ENCODE results near the gene PRDX2. TPM values are rescaled to one million over a fixed set of nuclear protein-coding genes. Genes with fewer than 3 reads are reported as not detected.
A peak's percentile ranks its signal among the peaks of the same experiment; 100 is the strongest.

PRDX2 gene
- total and polyA plus RNA-seq, 9 donors: 143 to 191 (median 174) TPM

- H3K36me3 ChIP-seq (ENCODE audit: control insufficient read depth, insufficient read depth, low read length): no peaks in the 10 kb centered on the region
- DNase-seq: no peak
- peak overlapping the region; percentile 90 for H3K27ac ChIP-seq (ENCODE audit: low read length)
- WGBS (ENCODE audit: insufficient coverage): 83% methylated on average over 4 of the region's 10 CpGs
- H3K27me3 ChIP-seq (ENCODE audit: control insufficient read depth, insufficient read depth, low read length): no peaks in the 10 kb centered on the region
- no peaks in the 10 kb centered on the region for H3K9me3 ChIP-seq (replicated peaks; ENCODE audit: control insufficient read depth, low read depth, low read length)
- H3K4me1 ChIP-seq (ENCODE audit: control insufficient read depth, insufficient read depth, low read length): peaks cover 80% of the 10 kb centered on the region
- no peak overlapping the region for H3K4me3 ChIP-seq (ENCODE audit: low read length)
These were observed 14.1 kb downstream of the PRDX2 start for GRCh38 chr19:12787458-12787857.

DNA sequence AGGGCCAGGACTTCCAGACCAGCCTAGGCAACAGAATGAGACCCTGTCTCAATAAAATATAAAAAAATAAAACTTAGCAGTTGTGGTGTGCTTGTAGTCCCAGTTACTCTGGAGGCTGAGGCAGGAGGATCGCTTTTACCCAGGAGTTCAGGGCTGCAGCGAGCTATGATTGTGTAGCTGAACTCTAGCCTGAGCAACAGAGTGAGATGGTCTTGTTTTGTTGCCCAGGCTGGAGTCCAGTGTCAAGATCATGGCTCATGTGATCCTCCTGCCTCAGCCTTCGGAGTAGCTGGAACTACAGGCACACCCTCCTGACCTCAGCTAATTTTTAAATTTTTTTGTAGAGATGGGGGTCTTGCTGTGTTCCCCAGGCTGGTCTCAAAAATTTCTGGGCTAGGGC lies 14.6 kb downstream of the PRDX2 start:
- H3K4me1 ChIP-seq (ENCODE audit: control insufficient read depth, insufficient read depth, low read length): peaks cover 85% of the 10 kb centered on the region
- no peak for DNase-seq
- H3K4me3 ChIP-seq (ENCODE audit: low read length): no peak overlapping the region

GRCh38 chr19:12786141-12786870 lies 15.3 kb downstream of the PRDX2 start:
- peaks cover 88% of the 10 kb centered on the region for H3K4me1 ChIP-seq (ENCODE audit: control insufficient read depth, insufficient read depth, low read length)
- WGBS (ENCODE audit: insufficient coverage): 53% methylated on average over 9 of the region's 18 CpGs
- no peaks in the 10 kb centered on the region for H3K27me3 ChIP-seq (ENCODE audit: control insufficient read depth, insufficient read depth, low read length)
- peak; percentile 81 for DNase-seq
- H3K9me3 ChIP-seq (replicated peaks; ENCODE audit: control insufficient read depth, low read depth, low read length): no peaks in the 10 kb centered on the region
- no peak overlapping the region for H3K4me3 ChIP-seq (ENCODE audit: low read length)
- H3K27ac ChIP-seq (ENCODE audit: low read length): peak overlapping the region; percentile 90
- H3K36me3 ChIP-seq (ENCODE audit: control insufficient read depth, insufficient read depth, low read length): no peaks in the 10 kb centered on the region

More for the DNA sequence above, 14.6 kb downstream of the PRDX2 start:
- WGBS (ENCODE audit: insufficient coverage): 100% methylated on average over 2 of the region's 3 CpGs
- Histone ChIP-seq H3K27ac (ENCODE audit: low read length) (peak overlapping the region; percentile 90), H3K27me3 (ENCODE audit: control insufficient read depth, insufficient read depth, low read length) (no peaks in the 10 kb centered on the region), H3K36me3 (ENCODE audit: control insufficient read depth, insufficient read depth, low read length) (no peaks in the 10 kb centered on the region), H3K9me3 (replicated peaks; ENCODE audit: control insufficient read depth, low read depth, low read length) (no peaks in the 10 kb centered on the region)

GRCh38 chr19:12785431-12786031 lies 16.1 kb downstream of the PRDX2 start:
- DNase-seq: no peak
- peaks cover 82% of the 10 kb centered on the region for H3K4me1 ChIP-seq (ENCODE audit: control insufficient read depth, insufficient read depth, low read length)
- no peaks in the 10 kb centered on the region for H3K27me3 ChIP-seq (ENCODE audit: control insufficient read depth, insufficient read depth, low read length)
- no peak overlapping the region for H3K4me3 ChIP-seq (ENCODE audit: low read length)
- 62% methylated on average over 4 of the region's 4 CpGs for WGBS (ENCODE audit: insufficient coverage)
- peak overlapping the region; percentile 90 for H3K27ac ChIP-seq (ENCODE audit: low read length)
- no peaks in the 10 kb centered on the region for H3K36me3 ChIP-seq (ENCODE audit: control insufficient read depth, insufficient read depth, low read length)
- no peaks in the 10 kb centered on the region for H3K9me3 ChIP-seq (replicated peaks; ENCODE audit: control insufficient read depth, low read depth, low read length)

DNA sequence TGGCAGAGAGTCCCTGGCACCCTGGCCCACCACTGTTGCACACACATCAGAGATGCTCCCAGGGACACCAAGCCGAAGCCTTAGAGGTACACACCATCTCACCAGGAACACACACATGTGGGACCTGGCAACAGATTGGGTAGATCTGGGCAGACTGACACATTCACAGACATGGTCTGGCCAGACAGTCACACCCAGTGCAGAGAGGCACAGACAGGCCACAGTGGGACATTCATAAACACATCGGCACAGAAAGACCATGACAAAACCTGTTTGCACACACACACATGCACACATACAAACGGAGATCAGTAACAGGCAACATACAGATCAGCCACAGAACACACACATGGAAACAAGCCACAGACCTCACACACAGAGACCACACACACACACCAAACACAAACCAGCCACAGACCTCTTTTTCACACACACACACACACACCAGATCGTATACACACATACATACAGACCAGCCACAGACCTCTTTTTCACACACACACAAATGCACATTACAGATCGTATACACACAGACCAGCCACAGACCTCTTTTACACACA lies 16.6 kb downstream of the PRDX2 start:
- Histone ChIP-seq H3K27me3 (ENCODE audit: control insufficient read depth, insufficient read depth, low read length) (no peaks in the 10 kb centered on the region), H3K36me3 (ENCODE audit: control insufficient read depth, insufficient read depth, low read length) (no peaks in the 10 kb centered on the region), H3K27ac (ENCODE audit: low read length) (peak overlapping the region; percentile 90), H3K4me1 (ENCODE audit: control insufficient read depth, insufficient read depth, low read length) (peaks cover 79% of the 10 kb centered on the region), H3K4me3 (ENCODE audit: low read length) (no peak overlapping the region), H3K9me3 (replicated peaks; ENCODE audit: control insufficient read depth, low read depth, low read length) (no peaks in the 10 kb centered on the region)
- WGBS (ENCODE audit: insufficient coverage): 29% methylated on average over 5 of the region's 5 CpGs
- peak; percentile 71 for DNase-seq

DNA sequence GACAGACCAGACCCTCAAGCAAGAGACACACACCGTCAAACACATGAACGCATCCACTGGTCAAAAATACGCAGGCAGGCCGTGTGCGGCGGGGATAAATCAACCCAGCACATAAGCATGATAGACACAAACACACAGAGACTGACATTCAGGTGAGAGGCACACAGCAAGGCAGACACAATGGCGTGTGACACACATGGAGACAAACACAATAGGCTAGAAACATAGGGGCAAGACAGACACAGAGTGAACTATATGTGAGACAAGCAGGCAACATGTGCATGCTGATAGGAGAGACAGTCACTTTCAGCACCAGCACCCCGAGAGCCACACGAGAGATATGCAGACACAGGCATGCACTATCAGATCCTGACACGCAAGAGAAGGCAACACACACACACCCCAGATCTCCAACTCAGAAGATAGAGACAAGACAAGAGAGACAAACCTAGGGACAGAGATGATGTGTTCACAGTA lies 17.2 kb downstream of the PRDX2 start:
- no peaks in the 10 kb centered on the region for H3K27me3 ChIP-seq (ENCODE audit: control insufficient read depth, insufficient read depth, low read length)
- no peak overlapping the region for H3K4me3 ChIP-seq (ENCODE audit: low read length)
- peak overlapping the region; percentile 90 for H3K27ac ChIP-seq (ENCODE audit: low read length)
- no peaks in the 10 kb centered on the region for H3K9me3 ChIP-seq (replicated peaks; ENCODE audit: control insufficient read depth, low read depth, low read length)
- WGBS (ENCODE audit: insufficient coverage): 60% methylated on average over 1 of the region's 10 CpGs
- H3K4me1 ChIP-seq (ENCODE audit: control insufficient read depth, insufficient read depth, low read length): peaks cover 81% of the 10 kb centered on the region
- no peaks in the 10 kb centered on the region for H3K36me3 ChIP-seq (ENCODE audit: control insufficient read depth, insufficient read depth, low read length)
- no peak for DNase-seq

GRCh38 chr19:12783849-12784393 lies 17.7 kb downstream of the PRDX2 start:
- Histone ChIP-seq H3K27ac (ENCODE audit: low read length) (peak overlapping the region; percentile 90), H3K4me3 (ENCODE audit: low read length) (no peak overlapping the region)

GRCh38 chr19:12783291-12783848 lies 18.2 kb downstream of the PRDX2 start:
- Histone ChIP-seq H3K27me3 (ENCODE audit: control insufficient read depth, insufficient read depth, low read length) (no peaks in the 10 kb centered on the region), H3K36me3 (ENCODE audit: control insufficient read depth, insufficient read depth, low read length) (no peaks in the 10 kb centered on the region), H3K4me3 (ENCODE audit: low read length) (peak overlapping the region; percentile 56), H3K4me1 (ENCODE audit: control insufficient read depth, insufficient read depth, low read length) (peaks cover 81% of the 10 kb centered on the region), H3K27ac (ENCODE audit: low read length) (peak overlapping the region; percentile 90), H3K9me3 (replicated peaks; ENCODE audit: control insufficient read depth, low read depth, low read length) (no peaks in the 10 kb centered on the region)
- 20% methylated on average over 3 of the region's 16 CpGs for WGBS (ENCODE audit: insufficient coverage)
- no peak for DNase-seq

More at GRCh38 chr19:12783849-12784393, 17.7 kb downstream of the PRDX2 start:
- DNase-seq: no peak
- WGBS (ENCODE audit: insufficient coverage): 7% methylated on average over 10 of the region's 19 CpGs
- Histone ChIP-seq H3K36me3 (ENCODE audit: control insufficient read depth, insufficient read depth, low read length) (no peaks in the 10 kb centered on the region), H3K9me3 (replicated peaks; ENCODE audit: control insufficient read depth, low read depth, low read length) (no peaks in the 10 kb centered on the region), H3K4me1 (ENCODE audit: control insufficient read depth, insufficient read depth, low read length) (peaks cover 81% of the 10 kb centered on the region), H3K27me3 (ENCODE audit: control insufficient read depth, insufficient read depth, low read length) (no peaks in the 10 kb centered on the region)

- Histone ChIP-seq H3K4me3 (ENCODE audit: low read length) (peak overlapping the region; percentile 56), H3K27ac (ENCODE audit: low read length) (peak overlapping the region; percentile 90), H3K4me1 (ENCODE audit: control insufficient read depth, insufficient read depth, low read length) (peaks cover 82% of the 10 kb centered on the region), H3K27me3 (ENCODE audit: control insufficient read depth, insufficient read depth, low read length) (no peaks in the 10 kb centered on the region), H3K36me3 (ENCODE audit: control insufficient read depth, insufficient read depth, low read length) (no peaks in the 10 kb centered on the region), H3K9me3 (replicated peaks; ENCODE audit: control insufficient read depth, low read depth, low read length) (no peaks in the 10 kb centered on the region)
- WGBS (ENCODE audit: insufficient coverage): under 1% methylated on average over 74 of the region's 88 CpGs
- DNase-seq: peak; percentile 94
These were observed 18.9 kb downstream of the PRDX2 start for GRCh38 chr19:12782424-12783290.

All from muscle of leg (tissue), 11 donors.